Transverse colon (tissue), 4 donors: Measurements from ENCODE around the gene CELSR2. TPM values are rescaled to one million over a fixed set of nuclear protein-coding genes. Genes with fewer than 3 reads are reported as not detected.

Experiments used
- DNase-seq: peaks from one replicate; pipeline ENCODE4 v3.0.0-alpha.2; 2019
- H3K27ac ChIP-seq, 4 donors: fragments of 200-600 bp; sonication (generic); 2 replicates each; pipeline ENCODE4 v1.5.1; 2016 to 2018; ENCODE audit warnings: inconsistent platforms in 4 of 4
- H3K27me3 ChIP-seq: fragments of 200-600 bp; sonication (generic); 2 replicates; pipeline ENCODE4 v1.5.1; 2017; ENCODE audit warnings: inconsistent platforms
- H3K36me3 ChIP-seq, 4 donors: fragments of 200-600 bp; sonication (generic); 2 replicates each; pipeline ENCODE4 v1.5.1; 2017 to 2019; ENCODE audit warnings: inconsistent platforms in 4 of 4
- H3K4me1 ChIP-seq, 4 donors: fragments of 200-600 bp; sonication (generic); 2 replicates each; pipeline ENCODE4 v1.5.1; 2017 to 2020; ENCODE audit warnings: inconsistent platforms in 4 of 4
- H3K4me3 ChIP-seq, 4 donors: fragments of 200-600 bp; sonication (generic); 1 replicate in 1 of 4; 2 replicates in 3 of 4; pipeline versions ENCODE4 v1.5.1 to v1.6.1; 2017 to 2019; ENCODE audit warnings: inconsistent platforms in 4 of 4
- H3K9me3 ChIP-seq, 2 donors: fragments of 200-600 bp; sonication (generic); 2 replicates each; pipeline ENCODE4 v1.5.1; 2017 to 2019; ENCODE audit warnings: inconsistent platforms in 2 of 2
- EP300 ChIP-seq: sonication (generic); formaldehyde crosslinking; IDR thresholded peaks from one replicate; pipeline ENCODE4 v1.6.1; 2017; ENCODE audit warnings: antibody characterized with exemption, low read depth
- POLR2A ChIP-seq: fragments of 450-650 bp; IDR thresholded peaks from one replicate; pipeline ENCODE4 v1.6.1; 2016; ENCODE audit warnings: antibody characterized with exemption, mild to moderate bottlenecking, moderate library complexity
- POLR2AphosphoS5 ChIP-seq, 3 donors: sonication (generic); formaldehyde crosslinking; IDR thresholded peaks; one replicate each; pipeline ENCODE4 v1.6.1; 2016; ENCODE audit warnings: antibody characterized with exemption in 3 of 3
- WGBS, 2 donors: methylation state at CpG; one replicate each; pipeline ENCODE4 v1.1.5; 2018; ENCODE audit warnings: low coverage in 1 of 2; 5-methylcytosine and 5-hydroxymethylcytosine counted together
- in situ Hi-C, 4 donors: fragments of 200-750 bp; cut with MboI; loops; one replicate each; pipeline versions ENCODE4 v1.15.0 to v1.15.1; 2017; ENCODE audit warnings: low sequenced_read_pairs in 3 of 4, low pct_ligation_motif_present in 1 of 4, low pct_unique_long_range_greater_than_20kb in 1 of 4
- intact Hi-C: fragments of 100-400 bp; cut with DNase I; formaldehyde crosslinking; loops from one replicate; pipeline ENCODE4 v1.15.1; 2023; ENCODE audit warnings: low total_unique reads
- total RNA-seq, 4 donors: library from RNA; depleted of rRNA; stranded (reverse); fragments of >200 nt; gene quantifications; one replicate each; pipeline ENCODE4 v1.1.0, GENCODE V29; 2016
- TF ChIP-seq, protein P1 (sequence below), 5 experiments: fragments of 200-600 bp in 3 of 5; fragments of 450-650 bp in 2 of 5; sonication (generic) in 3 of 5; IDR thresholded peaks; 1 replicate in 2 of 5; 2 replicates in 3 of 5; pipeline ENCODE4 v1.5.1; 2016 to 2017; ENCODE audit warnings: antibody characterized with exemption in 5 of 5, inconsistent platforms in 3 of 5, mild to moderate bottlenecking in 2 of 5, moderate library complexity in 1 of 5

Gene CELSR2
- total RNA-seq, 4 donors from 2014 or later, result 1.8 to 3.7 (median 3.2) TPM

- Histone ChIP-seq H3K27ac (no peak overlapping the region), H3K4me3 (no peak overlapping the region), H3K4me1 (no peaks in the 10 kb centered on the region), H3K36me3 (no peaks in the 10 kb centered on the region), H3K27me3 (no peaks in the 10 kb centered on the region), H3K9me3 (no peaks in the 10 kb centered on the region)
- DNase-seq, result no peak
- TF ChIP-seq POLR2A (no peak), POLR2AphosphoS5 (IDR thresholded peaks at IDR 0.05) (no peak), EP300 (no peak)
- in situ Hi-C loops, result loop anchor here in 2 of 4 donors (5.0 to 10.0 kb wide), 2 partner anchors 264 to 267 kb away; partner anchors contain the start of gene GPR61 (in 1 of the 2)
- WGBS, 2 donors, result 86 to 92% methylated on average over 2 to 12 of the region's 17 CpGs
- intact Hi-C loops, result loop anchor here (5.0 kb wide), 1 partner anchor 134 kb away; no protein-coding TSS in a partner anchor
Observed at GRCh38 chr1:109267743-109268300, 18.5 kb downstream of the CELSR2 start.

GRCh38 chr1:109268431-109269211, 19.3 kb downstream of the CELSR2 start:
- H3K27ac ChIP-seq, result no peak overlapping the region
- WGBS, 2 donors, result 96% methylated on average over 20 of the region's 29 CpGs; no CpG with 5 or more reads in 1 of the 2 donors
- H3K27me3 ChIP-seq, result no peaks in the 10 kb centered on the region
- no peaks in the 10 kb centered on the region for H3K36me3 ChIP-seq
- intact Hi-C loops (loop anchor here (5.0 kb wide), 1 partner anchor 134 kb away; no protein-coding TSS in a partner anchor), in situ Hi-C loops (loop anchor here in 2 of 4 donors (5.0 to 10.0 kb wide), 2 partner anchors 264 to 266 kb away; partner anchors contain the start of gene GPR61 (in 1 of the 2))
- no peaks in the 10 kb centered on the region for H3K9me3 ChIP-seq
- H3K4me3 ChIP-seq, result no peak overlapping the region
- DNase-seq, result no peak
- H3K4me1 ChIP-seq, result no peaks in the 10 kb centered on the region
- TF ChIP-seq POLR2AphosphoS5 (IDR thresholded peaks at IDR 0.05), result no peak
- TF ChIP-seq POLR2A, result no peak
- TF ChIP-seq EP300, result no peak
- TF ChIP-seq, protein P1, sequence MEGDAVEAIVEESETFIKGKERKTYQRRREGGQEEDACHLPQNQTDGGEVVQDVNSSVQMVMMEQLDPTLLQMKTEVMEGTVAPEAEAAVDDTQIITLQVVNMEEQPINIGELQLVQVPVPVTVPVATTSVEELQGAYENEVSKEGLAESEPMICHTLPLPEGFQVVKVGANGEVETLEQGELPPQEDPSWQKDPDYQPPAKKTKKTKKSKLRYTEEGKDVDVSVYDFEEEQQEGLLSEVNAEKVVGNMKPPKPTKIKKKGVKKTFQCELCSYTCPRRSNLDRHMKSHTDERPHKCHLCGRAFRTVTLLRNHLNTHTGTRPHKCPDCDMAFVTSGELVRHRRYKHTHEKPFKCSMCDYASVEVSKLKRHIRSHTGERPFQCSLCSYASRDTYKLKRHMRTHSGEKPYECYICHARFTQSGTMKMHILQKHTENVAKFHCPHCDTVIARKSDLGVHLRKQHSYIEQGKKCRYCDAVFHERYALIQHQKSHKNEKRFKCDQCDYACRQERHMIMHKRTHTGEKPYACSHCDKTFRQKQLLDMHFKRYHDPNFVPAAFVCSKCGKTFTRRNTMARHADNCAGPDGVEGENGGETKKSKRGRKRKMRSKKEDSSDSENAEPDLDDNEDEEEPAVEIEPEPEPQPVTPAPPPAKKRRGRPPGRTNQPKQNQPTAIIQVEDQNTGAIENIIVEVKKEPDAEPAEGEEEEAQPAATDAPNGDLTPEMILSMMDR (IDR thresholded peaks at IDR 0.05), result no peak

DNA sequence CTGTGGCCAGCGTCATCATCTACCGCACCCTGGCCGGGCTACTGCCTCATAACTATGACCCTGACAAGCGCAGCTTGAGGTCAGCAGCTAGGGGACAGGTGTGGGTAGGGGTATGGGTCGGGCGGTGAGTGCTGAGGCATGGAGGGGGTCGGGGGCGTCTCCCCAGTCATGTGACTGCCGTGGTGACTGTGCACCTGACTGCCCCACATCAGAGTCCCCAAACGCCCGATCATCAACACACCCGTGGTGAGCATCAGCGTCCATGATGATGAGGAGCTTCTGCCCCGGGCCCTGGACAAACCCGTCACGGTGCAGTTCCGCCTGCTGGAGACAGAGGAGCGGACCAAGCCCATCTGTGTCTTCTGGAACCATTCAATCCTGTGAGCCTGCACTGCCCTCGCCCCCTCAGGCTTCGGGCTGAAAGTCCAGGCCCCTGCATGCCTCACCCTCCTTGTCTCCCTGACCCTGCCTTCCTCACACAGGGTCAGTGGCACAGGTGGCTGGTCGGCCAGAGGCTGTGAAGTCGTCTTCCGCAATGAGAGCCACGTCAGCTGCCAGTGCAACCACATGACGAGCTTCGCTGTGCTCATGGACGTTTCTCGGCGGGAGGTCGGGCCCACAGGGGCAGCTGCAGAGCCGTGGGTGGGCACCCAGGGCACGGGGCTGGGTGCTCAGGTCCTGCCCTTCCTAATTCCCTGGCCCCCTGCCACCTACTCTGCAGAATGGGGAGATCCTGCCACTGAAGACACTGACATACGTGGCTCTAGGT, 20.1 kb downstream of the CELSR2 start:
- Histone ChIP-seq H3K36me3 (no peaks in the 10 kb centered on the region), H3K27me3 (no peaks in the 10 kb centered on the region), H3K9me3 (no peaks in the 10 kb centered on the region), H3K27ac (no peak overlapping the region), H3K4me1 (peaks cover 0 to 4% (median 2%) of the 10 kb centered on the region in 4 donors), H3K4me3 (no peak overlapping the region)
- WGBS, 2 donors, result 92% methylated on average over 19 of the region's 33 CpGs; no CpG with 5 or more reads in 1 of the 2 donors
- in situ Hi-C loops, result loop anchor here in 2 of 4 donors (5.0 to 10.0 kb wide), 2 partner anchors 263 to 265 kb away; partner anchors contain the start of gene GPR61 (in 1 of the 2)
- TF ChIP-seq EP300, result no peak
- TF ChIP-seq, protein P1 (IDR thresholded peaks at IDR 0.05), result no peak
- TF ChIP-seq POLR2A, result no peak
- TF ChIP-seq POLR2AphosphoS5 (IDR thresholded peaks at IDR 0.05), result no peak
- no peak for DNase-seq
- intact Hi-C loops, result loop anchor here (5.0 kb wide), 1 partner anchor 133 kb away; no protein-coding TSS in a partner anchor

GRCh38 chr1:109269981-109270622, 20.8 kb downstream of the CELSR2 start:
- Histone ChIP-seq H3K27me3 (no peaks in the 10 kb centered on the region), H3K36me3 (no peaks in the 10 kb centered on the region), H3K27ac (no peak overlapping the region), H3K4me3 (no peak overlapping the region), H3K9me3 (no peaks in the 10 kb centered on the region), H3K4me1 (peaks cover 3 to 11% (median 9%) of the 10 kb centered on the region in 4 donors)
- no peak for TF ChIP-seq POLR2AphosphoS5 (IDR thresholded peaks at IDR 0.05)
- TF ChIP-seq EP300, result no peak
- TF ChIP-seq, protein P1 (IDR thresholded peaks at IDR 0.05), result no peak
- TF ChIP-seq POLR2A, result no peak
- intact Hi-C loops, result loop anchor here (5.0 kb wide), 1 partner anchor 132 kb away; no protein-coding TSS in a partner anchor
- 80 to 89% methylated on average over 3 to 17 of the region's 17 CpGs for WGBS, 2 donors
- in situ Hi-C loops, result loop anchor here in 2 of 4 donors (5.0 to 10.0 kb wide), 2 partner anchors 262 to 265 kb away; partner anchors contain the start of gene GPR61 (in 1 of the 2)
- no peak for DNase-seq
